HG02943 (cell line): Measurements from ENCODE around the gene AGBL1.

Experiments used
- ATAC-seq: cut with Tn5 transposase; IDR thresholded peaks from one replicate; pipeline ENCODE4 v1.9.1; 2021; ENCODE audit warnings: mild to moderate bottlenecking, low read depth, moderate library complexity; ENCODE audit not compliant: unreplicated experiment

AGBL1 gene

DNA sequence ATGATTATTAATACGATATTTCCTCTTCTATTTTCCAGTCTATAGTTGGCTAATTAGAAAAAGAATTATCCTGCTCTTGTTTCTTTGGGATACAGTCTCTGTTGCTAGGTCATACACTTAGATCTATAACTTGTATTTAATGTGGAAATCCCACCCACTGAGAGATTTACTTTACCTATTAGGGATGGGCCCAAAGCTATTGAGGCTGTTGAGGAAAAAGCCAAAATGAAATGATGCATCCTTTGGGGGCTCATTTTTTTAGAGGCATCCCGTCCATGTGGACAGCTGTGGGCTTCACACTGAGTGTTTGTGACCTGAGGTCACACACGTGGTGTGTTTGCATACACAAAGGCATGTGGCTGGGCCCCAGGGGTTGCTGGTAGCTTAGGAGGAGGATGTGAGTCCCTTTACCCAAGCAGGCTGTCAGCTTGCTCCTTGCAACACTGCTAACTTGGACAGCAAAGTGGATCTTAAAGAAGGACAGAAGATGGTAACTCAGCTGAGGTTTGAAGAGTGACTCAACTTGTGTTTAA, 477.4 kb downstream of the AGBL1 start:
- no peak for ATAC-seq

DNA sequence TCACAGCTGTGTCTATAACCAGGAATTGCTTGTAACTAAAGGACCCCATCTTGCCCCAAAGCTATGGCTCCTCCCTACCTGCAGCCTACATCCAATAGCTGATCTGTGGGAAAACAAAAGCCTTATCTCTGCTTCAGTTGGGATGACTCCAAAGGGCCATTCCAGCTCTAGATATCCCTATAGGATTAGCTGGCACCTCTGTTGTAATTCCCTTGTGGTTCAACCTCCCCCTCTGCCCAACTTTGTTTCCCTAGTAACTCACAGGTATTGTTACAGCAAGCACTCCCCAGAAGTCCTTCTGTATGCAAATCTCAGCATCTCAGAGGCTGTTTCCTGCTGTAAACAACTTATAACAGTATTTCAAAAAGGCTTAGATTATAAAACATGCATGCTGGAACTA, 478.6 kb downstream of the AGBL1 start:
- no peak for ATAC-seq

DNA sequence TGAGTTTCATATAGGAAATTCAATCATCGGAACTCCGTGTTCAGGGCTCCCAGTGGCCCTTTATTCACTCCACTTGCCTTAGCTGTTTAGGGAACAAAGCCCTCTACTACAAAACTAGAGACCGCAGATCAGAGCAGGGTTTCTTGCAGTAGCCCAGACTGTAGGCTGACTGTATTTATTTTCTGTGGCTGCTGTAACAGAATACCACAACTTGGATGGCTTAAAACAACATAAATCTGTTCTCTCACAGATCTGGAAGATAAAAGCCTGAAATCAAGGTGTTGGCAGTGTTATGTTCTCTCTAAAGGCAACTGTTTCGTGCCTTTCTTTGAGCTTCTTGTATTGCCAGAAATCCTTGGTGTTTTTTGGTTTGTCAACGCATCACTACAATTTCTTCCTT, 479.0 kb downstream of the AGBL1 start:
- no peak for ATAC-seq

DNA sequence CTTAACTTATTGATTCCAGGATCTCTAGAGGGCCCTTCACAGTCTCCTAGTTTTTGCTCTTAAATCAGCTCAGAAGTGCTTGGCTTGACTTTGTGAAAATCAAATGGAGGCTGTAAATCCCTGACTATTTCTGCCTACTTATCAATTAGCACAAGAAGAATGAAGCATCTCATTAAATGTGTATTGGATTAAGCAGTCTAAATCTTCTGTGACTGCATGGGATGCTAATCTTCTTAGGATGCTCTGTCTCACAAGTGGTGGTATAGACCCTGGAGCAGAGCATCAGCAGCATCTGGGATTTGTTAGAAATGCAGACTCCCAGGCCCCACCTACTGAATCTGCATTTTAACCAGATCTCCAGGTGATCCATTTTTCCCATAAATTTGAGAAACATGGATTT, 488.7 kb downstream of the AGBL1 start:
- no peak for ATAC-seq

- ATAC-seq = no peak
Measured at GRCh38 chr15:86570738-86571137, 491.1 kb downstream of the AGBL1 start.

GRCh38 chr15:86571873-86572272, 492.2 kb downstream of the AGBL1 start:
- ATAC-seq = no peak

DNA sequence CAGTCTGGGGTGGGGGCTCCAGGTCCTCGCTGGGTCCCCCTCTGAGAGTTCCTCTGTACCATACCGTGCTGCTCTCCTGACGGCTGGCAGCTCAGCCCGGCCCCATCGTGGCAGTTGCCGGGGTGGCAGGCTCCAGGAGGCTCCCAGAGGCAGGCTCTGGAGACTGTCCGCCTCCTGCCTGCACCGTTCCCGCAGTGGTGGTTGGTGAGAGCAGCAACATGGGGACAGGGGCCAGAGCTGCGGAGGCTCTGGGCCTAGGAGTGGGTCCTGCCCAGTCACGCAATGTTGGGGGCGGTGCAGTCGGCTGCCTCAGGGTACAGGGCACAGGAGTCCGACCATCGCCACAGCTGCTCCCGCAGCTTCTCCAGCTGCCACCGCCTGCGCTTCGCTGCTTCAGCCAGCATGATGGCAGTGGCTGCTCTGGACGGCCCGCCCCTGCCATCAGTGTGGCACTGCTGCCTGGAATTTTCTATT, 492.7 kb downstream of the AGBL1 start:
- ATAC-seq = no peak

DNA sequence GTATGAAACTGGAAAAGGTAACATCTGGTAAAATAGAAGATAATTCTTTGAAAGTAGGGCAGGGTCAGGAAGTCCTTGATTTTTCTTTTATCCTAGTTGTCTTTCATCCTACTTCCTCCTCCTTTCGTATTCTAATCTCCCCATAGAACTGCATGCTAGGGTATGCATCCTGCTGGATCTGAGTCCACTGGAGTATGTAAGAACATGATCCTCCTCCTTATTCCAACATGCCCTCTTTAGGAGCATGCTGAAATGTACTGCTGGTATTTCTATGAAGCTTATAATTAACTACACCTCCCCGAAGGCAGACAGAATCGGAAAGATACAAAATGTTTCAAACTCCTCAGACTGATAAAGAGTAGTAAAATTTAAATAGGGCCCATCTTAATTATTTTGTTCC, 493.8 kb downstream of the AGBL1 start:
- no peak for ATAC-seq

GRCh38 chr15:86588413-86588812, 508.7 kb downstream of the AGBL1 start:
- ATAC-seq = no peak

GRCh38 chr15:86590461-86590860, 510.8 kb downstream of the AGBL1 start:
- no peak for ATAC-seq

DNA sequence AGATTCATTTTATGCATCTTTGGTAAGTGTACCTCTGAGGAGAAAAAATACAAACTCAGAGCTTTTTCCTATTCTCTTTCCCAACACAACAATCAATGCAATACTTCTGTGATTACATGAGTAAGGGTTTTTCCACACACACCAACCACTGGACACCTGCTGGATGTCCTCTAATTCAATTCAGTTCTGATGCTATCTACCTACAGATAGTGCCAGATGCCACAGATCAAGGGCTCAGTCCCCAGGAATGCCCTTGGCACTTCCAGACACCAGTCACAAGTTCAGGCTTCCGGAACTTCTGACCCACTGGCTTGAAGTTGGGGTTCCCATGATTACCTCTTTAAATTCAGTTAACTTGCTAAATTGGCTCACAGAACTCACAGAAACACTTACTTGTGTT, 511.5 kb downstream of the AGBL1 start:
- no peak for ATAC-seq

GRCh38 chr15:86591994-86592735, 512.5 kb downstream of the AGBL1 start:
- no peak for ATAC-seq

- ATAC-seq = no peak
Measured at GRCh38 chr15:86595741-86596140, 516.1 kb downstream of the AGBL1 start.

DNA sequence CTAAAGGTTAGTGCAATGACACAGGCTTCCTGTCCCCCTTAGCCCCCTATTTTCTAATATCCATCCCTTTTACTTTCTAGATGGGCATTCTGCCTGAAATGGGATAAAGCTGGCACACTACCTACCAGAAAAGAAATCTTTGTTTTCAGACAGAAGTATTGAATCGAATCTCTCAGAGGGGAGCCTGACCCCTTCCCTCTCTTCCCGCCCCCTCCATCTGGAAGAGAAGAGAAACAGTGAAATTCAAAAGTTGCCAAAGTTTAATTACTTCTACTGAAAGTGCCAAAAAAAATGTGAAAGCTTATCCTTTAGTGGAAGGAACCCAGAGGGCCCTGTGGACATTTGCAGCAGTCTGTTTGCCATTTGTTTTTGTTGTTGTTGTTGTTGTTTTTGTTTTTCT, 523.8 kb downstream of the AGBL1 start:
- no peak for ATAC-seq

DNA sequence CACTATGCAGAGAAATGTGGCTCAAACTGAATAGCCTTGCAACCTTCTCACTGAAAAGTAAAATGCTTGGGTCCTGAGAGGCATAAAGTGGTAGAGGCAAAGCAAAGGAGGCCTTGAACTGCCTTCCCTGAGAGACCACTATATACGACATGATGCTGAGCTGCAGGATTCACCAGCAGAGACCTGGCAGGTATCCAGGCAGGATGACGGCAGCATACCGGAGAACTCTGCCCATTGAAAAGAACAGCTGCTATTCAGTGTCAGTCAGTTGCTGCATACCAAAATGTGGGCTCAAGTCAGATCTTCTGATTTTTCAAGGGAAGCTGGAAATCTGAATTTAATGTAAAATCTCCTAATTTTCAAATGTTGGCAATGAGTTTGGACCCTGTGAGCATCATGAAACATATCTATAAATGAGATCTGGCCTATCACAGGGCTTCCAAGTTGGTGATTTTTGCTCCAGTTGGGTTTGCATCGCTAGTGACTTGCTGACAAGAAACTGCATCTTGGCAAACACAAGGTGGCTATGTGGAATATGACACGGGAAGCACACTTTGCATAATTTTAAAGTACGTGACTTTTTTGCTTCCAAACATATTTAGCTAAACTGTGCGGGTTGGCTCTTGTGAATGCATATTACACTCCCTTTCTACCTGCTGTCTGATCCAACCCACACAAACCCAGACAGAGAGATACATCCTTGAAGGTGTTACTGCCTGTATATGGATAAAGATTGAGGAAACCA, 529.0 kb downstream of the AGBL1 start:
- ATAC-seq = no peak

GRCh38 chr15:86609275-86609674, 529.6 kb downstream of the AGBL1 start:
- no peak for ATAC-seq

GRCh38 chr15:86610038-86610437, 530.4 kb downstream of the AGBL1 start:
- no peak for ATAC-seq

DNA sequence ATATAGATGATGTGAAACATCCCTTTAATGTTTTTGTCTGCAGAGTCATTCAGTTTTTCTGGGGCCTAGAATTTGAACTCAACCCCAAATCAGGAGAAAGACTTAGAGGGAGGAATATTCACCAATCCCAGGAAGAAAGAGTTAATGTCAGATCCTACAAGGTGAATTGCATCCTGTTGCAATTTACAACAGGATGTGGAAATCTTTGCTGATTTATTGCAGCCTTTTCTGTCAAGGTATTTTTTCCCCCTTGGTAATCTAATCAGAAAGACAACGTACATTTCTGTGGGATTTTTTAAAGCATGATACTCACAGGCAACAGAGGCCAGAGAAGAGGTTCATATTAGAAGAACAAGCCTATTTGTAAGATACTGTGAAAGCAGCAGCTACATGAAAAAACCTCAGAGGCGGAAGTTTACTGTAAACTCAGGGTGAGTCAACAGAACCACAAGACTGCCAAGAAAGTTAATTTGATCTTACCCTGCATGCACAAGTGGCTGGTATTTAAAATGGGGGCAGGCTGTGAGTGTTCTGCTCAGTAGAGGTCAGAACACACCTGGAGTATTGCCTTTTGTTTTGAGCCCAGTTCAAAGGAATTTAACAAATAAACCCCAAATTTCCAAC, 531.9 kb downstream of the AGBL1 start:
- no peak for ATAC-seq

- ATAC-seq = no peak
Measured at GRCh38 chr15:86615411-86615810, 535.7 kb downstream of the AGBL1 start.

DNA sequence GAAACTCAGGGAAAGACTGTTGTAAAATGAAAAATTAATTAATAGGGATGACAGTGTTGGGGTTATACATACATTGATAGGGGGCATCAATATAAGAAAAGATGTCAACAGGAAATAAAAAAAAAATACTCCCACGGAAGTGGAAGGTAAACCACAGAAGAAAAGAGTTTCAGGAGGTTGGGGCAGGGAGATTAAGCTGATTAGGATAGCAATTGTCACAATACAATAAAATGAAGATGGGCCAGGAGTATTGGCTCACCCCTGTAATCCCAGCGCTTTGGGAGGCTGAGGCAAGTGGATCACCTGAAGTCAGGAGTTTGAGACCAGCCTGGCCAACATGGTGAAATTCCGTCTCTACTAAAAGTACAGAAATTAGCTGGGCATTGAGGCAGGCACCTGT, 536.1 kb downstream of the AGBL1 start:
- no peak for ATAC-seq

DNA sequence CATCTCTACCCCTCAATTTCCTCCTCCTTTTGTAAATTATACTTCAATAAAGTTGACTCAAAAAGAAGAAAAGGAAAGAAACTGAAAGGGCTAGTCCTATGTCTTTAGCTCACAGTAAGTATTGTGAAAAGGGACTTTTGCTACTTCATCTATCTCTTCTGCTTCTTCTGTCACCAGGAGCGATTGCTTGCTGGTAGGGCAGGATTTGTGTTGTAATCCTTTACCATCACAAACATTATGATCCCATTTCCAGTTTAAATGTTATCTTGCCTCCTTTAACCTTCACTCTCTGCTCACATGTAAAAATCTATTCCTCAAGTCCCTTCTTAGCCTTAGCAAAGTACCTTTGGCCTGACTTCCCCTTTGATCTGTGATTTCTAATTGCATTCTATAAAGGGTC, 537.1 kb downstream of the AGBL1 start:
- ATAC-seq = no peak
